ENCODE results near the gene PDXDC1.
"Not testable (repeated sequence)": the region's sequence is repeated elsewhere in the genome, so short reads cannot be mapped to it uniquely, and the experiment has no call there.

PDXDC1 gene

DNA sequence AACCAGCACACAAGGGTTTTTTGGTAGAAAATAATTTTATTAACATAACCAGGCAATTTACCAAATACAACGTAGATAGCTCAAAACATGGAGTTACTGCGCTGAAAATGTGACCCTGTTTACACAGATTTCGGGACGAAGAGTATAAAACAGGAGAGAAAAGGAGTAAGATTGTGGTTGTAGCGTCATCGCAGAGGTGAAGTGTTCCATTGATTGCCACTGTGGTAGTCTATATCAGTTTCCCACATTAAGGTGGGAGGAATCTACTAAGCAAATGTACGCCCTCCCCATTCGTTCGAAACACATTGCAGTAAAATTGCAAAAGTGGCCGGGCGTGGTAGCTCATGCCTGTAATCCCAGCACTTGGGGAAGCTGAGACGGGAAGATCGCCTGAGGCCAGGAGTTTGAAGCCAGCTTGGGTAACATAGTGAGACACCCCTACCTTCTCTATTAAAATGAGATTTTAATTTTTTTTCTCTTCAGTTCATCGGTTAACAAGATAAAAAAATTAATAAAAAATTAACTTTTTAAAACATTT, 972 bp upstream of the PDXDC1 start:
- not testable (repeated sequence) for DNase-seq

DNA sequence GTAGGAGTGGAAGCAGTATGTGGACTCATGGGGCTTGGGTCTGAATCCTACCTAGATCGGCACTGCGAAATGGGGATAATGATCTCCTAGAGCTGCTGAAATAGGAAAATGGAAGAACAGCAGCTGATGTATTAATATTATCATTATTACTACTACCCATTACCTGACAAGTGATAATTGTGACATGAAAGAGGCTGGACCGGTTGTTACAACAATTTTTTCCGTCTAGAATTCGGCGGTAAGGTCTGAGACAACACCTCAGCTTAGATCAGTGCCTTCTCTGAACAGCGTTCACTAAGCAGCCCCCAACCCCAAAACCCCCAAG, 533 bp upstream of the PDXDC1 start:
- DNase-seq = not testable (repeated sequence)

DNA sequence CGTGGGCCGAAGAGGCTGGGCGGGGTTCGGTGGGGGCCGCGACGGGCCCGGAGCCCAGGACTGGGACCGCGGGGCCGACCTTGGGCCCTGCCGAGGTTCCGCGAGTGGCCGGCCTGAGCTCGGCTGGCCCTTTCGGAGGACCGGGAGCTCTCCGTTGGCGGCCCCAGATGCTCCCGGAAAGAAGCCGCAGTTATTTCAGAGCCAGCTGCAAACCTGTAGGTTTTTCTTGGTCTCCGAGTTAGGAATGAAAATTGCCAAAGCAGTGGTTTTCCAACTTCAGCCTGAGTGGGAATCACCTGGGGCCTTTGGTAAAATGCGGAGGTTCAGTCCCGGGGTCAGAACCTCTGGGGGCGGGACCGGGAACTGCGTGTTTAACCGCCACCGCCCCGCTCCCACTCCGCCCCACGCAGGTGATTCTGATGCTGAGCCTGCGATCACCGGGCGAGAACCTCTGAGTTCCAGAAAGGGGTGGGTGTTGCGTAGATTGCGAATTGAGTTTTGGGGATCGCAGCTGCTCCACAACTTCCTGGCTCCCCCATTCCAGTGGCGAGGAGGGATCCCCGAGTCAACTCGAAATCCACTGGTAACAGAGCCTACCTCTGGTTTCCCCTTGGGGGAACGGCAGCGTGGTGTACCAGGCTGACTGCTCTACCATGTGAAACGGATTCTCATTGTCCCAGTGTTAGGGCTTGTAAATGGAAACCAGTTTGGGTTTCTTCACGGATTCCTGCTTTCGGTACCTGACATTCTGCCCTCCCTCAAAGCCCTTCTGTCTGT, 780 bp downstream of the PDXDC1 start:
- peak; percentile 68 for DNase-seq

DNA sequence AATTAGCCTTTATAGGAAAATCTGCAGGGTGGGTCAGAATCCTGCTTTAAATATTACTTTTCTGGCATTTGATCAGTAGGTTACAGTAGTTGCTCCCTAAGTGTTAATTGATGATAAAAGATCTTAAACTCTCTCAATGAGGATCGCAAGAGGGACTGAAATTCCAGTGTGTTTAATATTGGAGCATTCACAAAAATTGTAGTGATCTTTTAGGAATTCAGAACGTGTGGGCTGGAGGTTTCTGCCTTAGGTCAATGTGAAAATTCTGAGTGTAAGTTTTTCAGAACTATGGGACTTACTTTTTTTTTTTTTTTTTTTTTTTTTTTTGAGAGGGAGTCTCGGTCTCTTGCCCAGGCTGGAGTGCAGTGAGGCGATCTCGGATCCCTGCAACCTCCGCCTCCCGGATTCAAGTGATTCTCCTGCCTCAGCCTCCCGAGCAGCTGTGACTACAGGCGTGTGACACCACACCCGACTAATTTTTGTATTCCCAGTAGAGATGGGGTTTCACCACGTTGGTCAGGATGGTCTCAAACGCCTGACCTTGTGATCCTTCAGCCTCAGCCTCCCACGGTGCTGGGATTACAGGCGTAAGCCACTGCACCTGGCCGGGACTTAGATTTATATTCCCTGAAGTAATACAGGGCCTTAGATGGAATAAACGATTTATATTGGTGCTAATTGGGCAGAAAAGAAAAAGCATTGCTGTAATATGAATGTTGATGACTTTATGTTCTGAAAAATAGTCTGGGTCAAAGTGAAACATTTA, 2.3 kb downstream of the PDXDC1 start:
- not testable (repeated sequence) for DNase-seq

DNA sequence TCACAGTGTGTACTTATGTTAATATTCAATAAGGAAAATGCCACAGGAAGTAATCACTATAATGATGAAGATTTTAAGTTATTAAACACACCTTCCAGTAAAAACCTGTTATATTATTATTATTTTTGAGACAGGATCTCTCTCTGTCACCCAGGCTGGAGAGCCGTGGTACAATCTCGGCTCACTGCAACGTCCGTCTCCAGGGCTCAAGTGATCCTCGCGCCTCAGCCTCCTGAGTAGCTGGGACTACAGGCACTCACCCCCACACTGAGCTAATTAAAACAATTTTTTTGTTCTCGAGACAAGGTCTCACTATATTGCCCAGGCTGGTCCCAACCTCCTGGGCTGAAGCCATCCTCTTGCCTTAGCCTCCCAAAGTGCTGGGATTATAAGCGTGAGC, 3.5 kb downstream of the PDXDC1 start:
- DNase-seq = not testable (repeated sequence)

DNA sequence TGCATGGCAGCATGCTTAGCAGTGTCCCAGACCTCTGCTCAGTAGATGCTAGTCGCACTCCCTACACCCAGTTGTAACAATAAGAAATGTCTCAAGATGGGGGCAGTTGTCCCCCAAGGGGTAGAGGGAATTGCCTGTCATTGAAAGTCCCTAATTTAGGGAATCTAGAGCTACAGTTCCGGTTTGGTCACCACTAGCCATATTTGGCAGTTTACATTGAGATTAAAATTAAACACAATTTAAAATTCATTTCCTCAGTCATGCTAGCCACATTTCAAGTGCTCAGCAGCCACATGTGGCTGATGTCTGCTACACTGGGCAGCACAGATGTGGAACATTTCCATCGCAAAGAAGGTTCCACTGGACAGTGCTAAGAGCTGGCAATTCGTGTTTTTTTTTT, 4.1 kb downstream of the PDXDC1 start:
- not testable (repeated sequence) for DNase-seq

DNA sequence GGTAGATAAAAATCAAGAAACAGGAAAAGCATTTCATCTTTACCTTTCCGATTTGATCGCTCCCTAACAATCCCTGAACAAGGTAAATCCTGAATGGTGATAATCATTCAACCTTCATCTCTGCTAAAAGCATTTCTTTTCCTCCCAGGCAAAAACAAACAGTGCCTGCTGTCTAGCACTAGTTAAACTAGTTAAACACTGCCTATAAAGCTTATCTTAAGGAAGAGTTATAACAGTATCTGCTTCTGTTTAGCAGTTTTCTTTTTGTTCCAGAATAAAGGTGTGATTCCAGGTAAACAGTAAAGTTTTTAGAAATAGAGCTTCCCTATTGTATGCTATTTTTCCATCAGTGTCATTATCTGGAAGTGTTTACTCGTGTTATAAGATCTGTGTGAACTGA, 6.4 kb downstream of the PDXDC1 start:
- not testable (repeated sequence) for DNase-seq

DNA sequence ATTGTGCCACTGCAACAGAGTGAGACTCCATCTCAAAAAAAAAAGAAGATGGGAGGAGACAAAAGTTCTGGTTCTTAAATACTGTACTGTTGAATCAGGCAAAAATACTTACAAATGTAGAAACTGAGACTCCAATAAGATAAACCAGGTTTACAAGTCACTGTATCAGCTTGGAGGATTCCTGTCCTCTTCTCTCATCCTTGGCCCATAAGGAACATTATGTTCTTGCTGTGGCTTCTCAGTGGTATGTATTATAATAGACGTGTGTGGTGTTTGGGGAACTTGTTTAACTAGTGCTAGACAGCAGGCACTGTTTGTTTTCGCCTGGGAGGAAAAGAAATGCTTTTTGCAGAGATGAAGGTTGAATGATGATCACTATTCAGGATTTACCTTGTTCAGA, 7.7 kb downstream of the PDXDC1 start:
- DNase-seq = not testable (repeated sequence)

DNA sequence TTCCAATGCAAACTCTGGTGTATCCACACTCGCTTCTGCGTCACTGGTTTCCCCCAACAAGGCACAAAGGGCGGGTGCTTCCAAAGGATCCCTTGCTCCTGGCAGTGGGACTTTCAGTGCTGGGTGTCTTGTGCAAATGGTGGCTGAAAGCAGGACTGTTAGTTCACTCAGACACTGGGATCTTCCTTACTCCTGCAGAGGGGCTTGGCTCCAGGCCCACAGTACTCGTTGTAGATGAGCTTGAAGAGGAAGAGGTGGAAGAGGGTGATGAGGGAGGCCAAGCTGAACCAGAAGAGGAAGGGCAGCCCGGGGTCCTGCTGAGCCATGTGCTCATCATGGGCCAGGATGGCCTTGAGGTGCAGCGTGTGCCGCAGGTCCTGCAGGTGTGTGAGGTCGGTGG, 13.3 kb downstream of the PDXDC1 start:
- not testable (repeated sequence) for DNase-seq

DNA sequence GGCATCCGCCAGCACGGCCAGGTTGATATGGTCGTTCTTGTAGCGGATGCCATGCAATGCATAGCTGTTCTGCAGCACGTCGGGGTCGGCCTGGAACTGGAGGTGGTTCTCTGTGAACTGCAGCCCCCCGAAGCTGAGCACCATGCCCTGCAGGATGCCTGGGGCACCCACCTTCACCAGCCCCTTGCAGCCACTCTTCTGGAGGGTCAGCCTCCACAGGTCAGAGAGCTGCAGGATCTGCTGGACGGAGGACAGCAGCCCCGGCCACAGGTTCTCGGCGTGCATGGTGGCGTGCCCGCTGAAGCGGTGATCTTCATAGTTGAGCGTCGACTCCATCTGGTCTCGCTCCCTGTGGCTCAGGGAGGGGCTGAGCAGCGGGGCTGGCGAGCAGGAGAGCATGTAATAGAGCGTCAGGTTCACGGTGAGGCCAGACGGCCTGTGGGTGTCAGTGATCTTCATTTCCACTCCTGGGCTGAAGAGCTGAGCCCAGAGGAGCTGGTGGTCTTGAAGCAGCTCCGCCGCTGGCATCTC, 13.9 kb downstream of the PDXDC1 start:
- not testable (repeated sequence) for DNase-seq

DNA sequence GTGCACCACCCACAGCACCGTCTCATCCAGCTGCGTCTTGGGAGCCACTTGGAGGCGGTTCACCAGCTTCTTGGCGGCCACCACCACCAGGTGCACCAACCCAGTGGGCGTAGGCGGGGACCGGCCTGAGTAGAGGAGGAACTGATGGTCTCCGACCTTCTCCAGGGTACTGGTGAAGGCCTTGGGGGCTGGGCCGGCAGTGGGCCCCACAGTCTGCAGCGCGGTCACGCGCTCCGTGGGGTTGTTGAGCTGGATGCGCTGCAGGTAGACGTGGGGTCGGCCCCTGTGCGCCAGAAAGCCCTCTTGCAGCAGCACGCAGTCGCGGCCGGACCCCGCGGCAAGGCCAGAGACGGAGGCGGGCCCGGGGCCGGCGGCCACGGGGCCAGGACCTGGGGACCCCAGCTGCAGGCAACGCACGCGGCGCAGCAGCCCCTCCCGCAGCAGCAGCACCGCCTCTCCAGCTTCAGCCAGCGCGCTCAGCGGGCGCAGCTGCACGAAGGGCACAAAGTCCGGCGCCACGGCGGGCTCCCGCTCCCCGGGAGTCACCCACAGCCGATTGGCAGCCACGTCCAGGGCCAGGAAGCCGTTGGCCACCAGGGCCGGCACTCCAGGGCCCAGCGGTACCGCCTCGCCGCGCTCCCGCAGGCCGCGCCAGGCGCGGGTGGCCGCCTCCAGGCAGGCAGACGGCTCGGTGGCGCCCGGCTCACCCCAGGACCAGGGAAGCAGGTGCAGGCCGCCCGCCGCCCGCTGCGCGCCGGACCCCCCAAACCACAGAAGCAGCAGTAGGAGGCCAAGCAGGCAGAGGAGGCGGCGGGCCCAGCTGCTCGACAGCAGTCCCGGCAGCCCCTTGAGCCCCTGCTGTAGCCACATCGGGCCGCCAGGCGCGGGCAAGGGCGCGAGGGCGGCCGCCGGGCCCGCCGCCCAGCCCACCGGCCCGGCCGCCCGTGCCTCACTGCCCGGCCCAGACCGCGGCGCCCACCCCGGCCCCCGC, 14.8 kb downstream of the PDXDC1 start:
- not testable (repeated sequence) for DNase-seq

DNA sequence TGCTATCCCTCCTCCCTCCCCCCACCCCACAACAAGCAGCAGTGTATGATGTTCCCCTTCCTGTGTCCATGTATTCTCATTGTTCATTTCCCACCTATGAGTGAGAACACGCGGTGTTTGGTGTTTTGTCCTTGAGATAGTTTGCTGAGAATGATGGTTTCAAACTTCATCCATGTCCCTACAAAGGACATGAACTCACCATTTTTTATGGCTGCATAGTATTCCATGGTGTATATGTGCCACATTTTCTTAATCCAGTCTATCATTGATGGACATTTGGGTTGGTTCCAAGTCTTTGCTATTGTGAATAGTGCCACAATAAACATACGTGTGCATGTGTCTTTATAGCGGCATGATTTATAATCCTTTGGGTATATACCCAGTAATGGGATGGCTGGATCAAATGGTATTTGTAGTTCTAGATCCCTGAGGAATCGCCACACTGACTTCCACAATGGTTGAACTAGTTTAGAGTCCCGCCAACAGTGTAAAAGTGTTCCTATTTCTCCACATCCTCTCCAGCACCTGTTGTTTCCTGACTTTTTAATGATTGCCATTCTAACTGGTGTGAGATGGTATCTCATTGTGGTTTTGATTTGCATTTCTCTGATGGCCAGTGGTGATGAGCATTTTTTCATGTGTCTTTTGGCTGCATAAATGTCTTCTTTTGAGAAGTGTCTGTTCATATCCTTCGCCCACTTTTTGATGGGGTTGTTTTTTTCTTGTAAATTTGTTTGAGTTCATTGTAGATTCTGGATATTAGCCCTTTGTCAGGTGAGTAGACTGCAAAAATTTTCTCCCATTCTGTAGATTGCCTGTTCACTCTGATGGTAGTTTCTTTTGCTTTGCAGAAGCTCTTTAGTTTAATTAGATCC, 18.7 kb downstream of the PDXDC1 start:
- not testable (repeated sequence) for DNase-seq

DNA sequence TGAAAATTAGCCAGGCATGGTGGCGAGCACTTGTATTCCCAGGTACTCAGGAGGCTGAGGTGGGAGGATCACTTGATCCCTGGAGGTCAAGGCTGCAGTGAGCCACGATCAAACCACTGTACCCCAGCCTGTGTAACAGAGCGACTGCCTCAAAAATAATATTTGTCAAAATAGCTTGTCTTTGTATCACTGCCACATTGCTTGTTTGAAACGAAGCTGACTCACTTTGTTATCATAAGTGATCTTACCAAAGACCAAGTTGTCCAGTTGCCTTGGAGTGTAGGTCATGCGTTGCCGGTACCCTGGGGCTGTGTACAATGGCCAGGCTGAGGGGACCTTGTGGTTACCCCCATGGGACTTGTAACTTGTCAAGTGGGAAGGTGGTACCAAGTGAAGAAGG, 21.9 kb downstream of the PDXDC1 start:
- not testable (repeated sequence) for DNase-seq

DNA sequence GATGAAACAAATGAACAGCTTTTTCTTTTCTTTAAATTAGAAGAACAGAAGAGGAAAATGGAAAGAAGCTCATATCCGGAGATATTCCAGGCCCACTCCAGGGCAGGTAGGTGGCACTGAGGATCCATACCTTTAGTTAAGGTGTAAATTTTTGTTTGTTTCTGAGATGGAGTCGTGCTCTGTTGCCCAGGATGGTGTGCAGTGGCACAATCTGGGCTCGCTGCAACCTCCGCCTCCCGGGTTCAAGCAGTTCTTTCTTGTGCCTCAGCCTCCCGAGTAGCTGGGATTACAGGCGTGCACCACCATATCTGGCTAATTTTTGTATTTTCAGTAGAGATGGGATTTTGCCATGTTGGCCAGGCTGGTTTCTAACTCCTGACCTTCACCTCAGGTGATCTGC, 23.5 kb downstream of the PDXDC1 start:
- not testable (repeated sequence) for DNase-seq

DNA sequence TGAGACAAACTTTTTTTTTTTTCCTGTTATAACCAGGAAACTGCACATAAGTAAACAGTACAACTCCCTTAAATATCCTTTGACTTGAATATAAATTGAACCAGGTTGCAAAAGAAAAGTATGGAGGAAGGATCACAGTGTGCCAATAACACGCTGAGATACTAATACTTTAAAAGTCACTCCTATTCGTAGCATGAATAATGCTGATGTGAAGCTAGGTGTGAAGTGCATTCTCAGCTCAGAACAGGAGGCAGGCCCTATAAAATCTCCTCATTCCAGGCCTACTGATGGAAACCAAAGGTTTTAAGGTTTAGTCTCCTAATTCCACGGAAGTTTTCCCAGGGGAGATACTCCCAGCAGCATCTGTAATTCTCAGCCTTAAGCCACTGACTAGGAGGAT, 25.0 kb downstream of the PDXDC1 start:
- DNase-seq = not testable (repeated sequence)

DNA sequence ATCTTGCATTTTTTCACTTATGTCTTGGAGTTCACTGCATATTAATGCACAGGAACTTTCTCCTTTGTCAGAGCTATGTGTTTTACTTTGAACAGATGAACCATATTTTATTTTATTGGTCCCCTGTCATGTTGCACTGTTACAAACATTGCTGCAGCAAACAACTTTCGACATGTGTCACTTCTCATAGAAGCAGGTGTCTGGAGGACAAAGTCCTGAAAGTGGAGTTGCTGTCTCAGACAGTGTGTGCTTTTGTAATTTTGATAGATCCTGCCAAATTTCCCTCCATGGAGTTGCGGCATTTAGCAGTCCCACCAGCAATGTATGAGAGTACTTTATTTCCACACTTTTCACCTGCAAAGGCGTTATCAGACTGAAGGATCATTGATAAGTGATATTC, 27.6 kb downstream of the PDXDC1 start:
- DNase-seq = not testable (repeated sequence)

DNA sequence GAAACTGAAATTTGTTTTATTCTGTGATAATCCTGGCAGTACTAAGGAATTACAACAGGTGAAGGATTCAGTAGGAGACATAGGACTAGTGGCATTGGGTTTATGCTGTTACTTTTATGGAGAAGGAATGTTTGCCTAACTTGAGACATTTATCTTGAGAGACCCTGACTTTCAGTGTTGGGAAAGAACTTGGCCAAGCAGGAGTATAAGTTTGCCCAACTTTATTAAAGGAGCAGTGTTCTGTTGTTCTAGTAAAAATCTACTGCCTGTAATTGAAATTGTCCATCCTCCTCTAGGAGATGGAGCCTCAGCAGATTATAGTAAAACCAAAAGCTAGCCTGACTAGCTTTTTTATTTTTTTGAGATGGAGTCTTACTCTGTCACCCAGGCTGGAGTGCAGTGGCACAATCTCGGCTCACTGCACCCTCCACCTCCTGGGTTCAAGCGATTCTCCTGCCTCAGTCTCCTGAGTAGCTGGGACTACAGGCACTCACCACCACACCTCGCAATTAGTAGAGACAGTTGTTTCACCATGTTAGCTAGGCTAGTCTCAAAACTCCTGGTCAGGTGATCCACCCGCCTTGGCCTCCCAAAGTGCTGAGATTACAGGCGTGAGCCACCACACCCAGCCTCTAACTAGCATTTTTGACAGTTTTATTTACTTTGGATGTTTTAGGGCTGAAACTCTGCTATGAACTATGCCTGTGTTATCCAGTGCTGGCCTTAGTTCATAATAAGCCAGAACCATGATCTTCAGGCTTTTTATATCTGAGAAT, 30.7 kb downstream of the PDXDC1 start:
- not testable (repeated sequence) for DNase-seq

DNA sequence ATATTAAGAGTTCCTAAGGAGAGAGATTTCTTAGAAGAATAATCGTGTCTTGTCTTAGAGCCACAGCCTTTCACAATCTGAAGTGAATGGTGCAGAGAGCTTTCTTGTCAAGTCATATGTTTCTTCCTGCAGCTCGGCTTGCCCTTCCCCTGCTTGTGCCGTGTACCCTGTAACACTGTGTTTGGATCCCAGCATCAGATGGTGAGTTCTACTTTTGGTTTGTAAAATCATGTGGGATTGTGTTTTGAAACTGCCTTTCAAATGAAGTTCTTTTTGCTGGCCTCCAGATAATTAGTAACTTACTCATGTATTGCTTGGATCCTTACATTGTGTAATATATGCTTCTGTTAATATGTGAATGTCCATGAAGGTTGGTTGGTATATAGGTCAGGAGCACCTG, 33.8 kb downstream of the PDXDC1 start:
- DNase-seq = not testable (repeated sequence)

DNA sequence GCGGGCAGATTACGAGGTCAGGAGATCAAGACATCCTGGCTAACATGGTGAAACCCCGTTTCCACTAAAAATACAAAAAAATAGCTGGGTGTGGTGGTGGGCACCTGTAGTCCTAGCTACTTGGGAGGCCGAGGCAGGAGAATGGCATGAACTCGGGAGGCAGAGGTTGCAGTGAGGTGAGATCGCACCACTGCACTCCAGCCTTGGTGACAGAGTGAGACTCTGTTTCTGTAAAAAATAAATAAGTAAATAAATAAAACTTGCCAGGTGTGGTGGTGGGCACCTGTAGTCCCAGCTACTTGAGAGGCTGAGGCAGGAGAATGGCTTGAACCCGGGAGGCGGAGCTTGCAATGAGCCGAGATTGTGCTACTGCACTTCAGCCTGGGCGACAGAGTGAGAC, 38.1 kb downstream of the PDXDC1 start:
- not testable (repeated sequence) for DNase-seq

DNA sequence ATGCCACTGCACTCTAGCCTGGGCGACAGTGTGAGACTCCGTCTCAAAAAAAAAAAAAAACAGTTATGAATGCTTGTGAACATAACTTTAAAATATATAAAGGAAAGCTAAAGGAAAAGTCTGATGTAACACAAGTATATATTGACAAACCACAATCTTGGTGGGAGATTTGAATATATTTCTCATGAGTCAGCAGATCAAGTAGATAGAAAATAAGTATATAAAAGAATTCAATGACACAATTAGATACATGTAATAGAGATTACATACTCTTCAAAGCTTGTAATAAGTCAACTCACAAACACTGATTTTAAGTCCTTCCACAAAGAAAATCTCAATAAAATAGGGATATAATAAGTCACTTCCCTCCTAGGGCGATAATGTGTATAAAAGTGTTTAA, 40.8 kb downstream of the PDXDC1 start:
- DNase-seq = not testable (repeated sequence)

DNA sequence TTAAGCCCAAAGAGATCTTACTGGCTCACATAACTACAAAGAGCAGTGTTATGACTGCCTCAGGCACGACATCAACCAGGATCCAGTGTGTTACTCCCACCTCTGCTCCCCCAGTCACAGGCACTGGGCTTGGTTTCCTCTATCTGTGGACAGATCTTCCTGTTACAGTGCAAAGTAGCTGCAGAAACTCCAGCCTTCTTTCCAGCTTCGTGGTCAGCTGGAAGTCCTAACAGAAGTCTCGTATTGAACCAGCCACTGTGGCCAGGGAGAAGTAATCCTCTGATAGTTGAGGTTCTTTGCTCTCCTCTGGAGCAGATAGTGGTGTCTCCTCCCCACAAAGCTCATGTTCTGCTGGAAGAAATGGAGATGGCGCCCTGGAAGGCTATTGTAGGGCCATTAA, 41.5 kb downstream of the PDXDC1 start:
- DNase-seq = not testable (repeated sequence)

Data from stimulated activated CD4-positive, alpha-beta T cell treated with anti-CD3 and anti-CD28 coated beads, Interleukin-2, amount 100 ng/mL, for 24 hours (primary cell).